Stimulated activated CD4-positive, alpha-beta T cell treated with anti-CD3 and anti-CD28 coated beads, Interleukin-15, amount 100 ng/mL, for 24 hours (primary cell): ENCODE measurements around the gene ACAP3.

Source experiments
- DNase-seq: peaks from one replicate; pipeline ENCODE4 v3.0.0-alpha.2; 2020

ACAP3 gene

GRCh38 chr1:1284221-1285101 is 23.3 kb downstream of the ACAP3 start:
- no peak for DNase-seq

DNA sequence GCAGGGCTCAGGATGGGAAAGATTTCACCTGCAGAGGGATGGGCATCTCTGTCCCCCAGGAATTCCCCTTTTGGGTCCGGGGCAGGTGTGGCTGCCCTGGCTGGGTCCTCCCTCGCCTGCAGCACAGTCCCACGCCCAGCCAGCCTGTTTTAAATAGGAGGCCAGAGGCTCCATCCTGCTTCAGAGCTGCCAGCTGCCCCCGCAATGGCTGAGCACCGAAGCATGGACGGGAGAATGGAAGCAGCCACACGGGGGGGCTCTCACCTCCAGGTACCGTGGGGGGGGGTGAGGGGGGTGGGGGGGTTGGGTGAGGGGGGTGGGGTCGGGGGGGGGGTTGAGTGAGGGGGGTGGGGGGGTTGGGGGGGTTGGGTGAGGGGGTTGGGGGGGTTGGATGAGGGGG is 23.9 kb downstream of the ACAP3 start:
- no peak for DNase-seq

GRCh38 chr1:1282998-1283397 is 24.7 kb downstream of the ACAP3 start:
- DNase-seq, result peak; percentile 51

GRCh38 chr1:1281533-1282321 is 26.0 kb downstream of the ACAP3 start:
- peak; percentile 46 for DNase-seq

- DNase-seq, result no peak
Observed at GRCh38 chr1:1280782-1281481, 26.8 kb downstream of the ACAP3 start.

DNA sequence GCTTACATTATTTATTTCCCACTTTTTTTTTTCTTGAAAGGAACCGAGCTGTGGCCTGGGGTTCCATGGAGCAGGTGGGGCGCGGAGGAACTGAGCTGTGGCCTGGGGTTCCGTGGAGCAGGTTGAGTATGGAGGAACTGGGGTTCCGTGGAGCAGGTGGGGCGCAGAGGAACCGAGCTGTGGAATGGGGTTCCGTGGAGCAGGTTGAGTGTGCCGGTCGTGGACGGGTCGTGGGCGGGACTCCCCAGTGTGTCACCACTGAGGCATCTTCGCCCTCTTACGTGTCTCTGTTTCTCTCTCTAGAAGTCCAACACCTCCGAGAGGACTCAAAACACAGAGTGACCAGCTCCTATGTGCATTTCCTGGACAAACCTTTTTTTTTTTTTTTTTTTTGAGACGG is 28.7 kb downstream of the ACAP3 start:
- no peak for DNase-seq

DNA sequence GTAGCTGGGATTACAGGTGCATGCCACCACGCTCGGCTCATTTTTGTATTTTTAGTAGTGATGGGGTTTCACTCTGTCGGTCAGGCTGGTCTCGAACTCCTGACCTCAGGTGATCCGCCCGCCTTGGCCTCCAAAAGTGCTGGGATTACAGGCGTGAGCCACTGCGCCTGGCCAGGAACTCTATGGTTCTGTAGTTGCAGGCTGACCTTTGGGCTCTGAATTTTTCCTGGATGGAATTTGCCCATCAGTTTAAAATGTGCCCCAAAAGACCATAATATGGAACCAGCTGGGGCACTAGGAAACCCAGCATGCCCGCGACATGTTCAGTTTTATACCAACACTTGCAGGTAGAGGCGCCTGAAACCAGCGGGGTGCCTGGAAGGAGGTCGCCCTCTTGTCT is 29.1 kb downstream of the ACAP3 start:
- DNase-seq, result no peak

- no peak for DNase-seq
Observed at GRCh38 chr1:1275836-1276235, 31.9 kb downstream of the ACAP3 start.

DNA sequence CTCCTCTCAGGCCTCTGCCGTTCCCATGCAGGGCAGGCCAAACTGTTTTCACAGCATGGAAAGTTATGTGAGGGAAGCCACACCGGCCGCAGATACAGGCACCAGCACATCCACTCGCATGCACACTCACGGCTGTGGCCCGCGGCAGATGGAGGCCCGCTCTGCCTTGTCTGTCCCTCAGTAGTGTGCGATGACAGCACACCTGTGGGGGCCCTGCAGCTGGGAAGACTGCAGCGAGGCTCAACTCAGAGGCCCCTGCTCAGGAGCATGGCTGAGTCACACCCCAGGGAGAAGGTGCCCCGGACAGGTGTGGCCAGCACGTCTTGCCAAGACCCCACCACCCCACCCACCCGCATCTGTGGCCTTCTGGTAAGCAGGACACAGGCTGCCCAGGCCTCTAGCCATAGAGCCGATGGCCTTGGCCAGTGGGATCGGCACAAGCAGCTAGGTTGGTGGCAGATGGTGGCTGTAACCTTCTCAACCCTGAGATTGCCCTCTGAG is 32.7 kb downstream of the ACAP3 start:
- no peak for DNase-seq

DNA sequence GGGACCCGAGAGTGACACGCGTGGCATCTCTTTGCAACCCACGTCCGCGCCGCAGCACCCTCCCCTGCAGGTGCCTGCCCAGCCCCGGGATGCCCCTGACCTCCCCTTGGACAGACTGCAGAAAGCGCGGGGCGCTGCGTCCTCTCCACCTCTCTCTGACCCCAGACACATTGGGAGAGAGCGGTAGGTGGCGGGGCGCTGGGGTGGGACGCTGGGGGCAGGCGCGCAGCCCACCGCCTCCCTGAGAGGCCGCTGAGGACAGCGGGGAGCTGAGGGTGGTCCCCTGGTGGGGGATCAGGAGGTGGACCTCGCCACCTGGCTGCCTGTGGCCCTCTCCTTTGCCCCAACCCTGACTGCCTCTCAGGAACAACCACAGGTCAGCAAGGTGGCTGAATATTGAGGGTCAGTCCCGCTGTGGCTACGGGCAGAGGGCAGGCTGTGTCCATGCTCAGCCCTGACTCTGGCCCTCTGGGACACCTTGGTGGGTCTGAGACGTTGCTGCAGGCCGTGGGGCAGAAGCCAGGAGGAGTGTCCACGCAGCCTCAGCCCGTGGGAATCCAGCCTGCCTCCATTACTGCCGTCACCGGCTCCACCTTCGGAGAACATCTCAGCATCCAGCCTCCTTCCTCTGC is 33.3 kb downstream of the ACAP3 start:
- no peak for DNase-seq

DNA sequence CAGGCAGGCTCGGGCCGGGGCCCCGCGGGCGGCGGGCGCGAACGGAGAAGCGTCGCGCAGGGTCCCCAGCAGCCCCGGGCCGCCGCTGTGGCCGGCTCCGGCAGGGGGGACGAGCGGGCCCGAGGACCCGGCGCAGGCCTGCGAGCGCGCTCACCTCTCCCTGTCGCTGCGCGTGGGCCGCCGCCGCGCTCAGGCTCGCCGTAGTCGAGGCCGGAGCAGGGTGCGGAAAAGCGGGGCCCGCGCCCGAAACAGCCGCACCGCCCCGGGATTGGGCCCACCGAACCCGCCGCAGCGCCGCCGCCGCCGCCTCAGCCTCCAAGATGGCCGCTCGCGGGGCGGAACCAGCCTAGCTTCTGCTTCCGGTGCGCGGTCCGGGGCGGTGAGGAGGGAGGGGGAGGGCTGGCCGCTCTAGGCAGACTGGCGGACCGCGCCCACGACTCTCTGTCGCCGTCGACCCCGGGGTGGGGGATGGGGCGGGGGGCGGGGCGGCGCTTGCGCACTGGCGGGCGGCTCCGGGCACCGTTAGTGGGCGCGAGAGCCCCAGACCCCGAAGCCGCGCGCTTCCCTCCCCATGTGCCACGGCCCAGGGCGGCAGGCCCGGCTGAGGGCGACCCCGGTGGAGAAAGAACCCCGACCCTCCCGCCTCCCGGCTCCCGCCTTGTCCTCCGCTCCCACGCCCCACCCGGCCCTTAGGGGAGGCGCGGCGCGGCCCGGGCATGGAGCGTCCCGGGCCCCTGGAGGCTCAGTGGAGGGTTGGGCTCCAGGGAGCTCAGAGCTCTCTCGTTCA is 34.0 kb downstream of the ACAP3 start, which contains the start of gene UBE2J2:
UBE2J2 (minus strand) TSS at position 343 of the 787 bp plus-strand sequence. CDS start 5,862 bp downstream, outside the sequence.
- peak; percentile 97 for DNase-seq

DNA sequence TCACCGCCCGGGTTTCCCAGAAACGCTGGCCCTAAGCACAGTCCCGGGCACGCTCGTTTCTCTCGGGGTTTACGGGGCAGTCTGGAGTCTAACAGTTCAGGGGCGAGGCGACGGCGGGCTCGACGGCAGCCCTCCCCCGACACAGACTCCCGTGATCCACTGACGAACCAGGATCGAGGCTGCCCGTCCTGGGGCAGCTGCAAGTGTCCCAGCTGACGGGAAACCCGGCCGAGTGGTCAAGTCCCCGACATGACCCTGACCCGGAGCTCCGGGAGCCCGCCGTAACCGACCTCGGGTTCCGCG is 34.6 kb downstream of the ACAP3 start:
- no peak for DNase-seq

DNA sequence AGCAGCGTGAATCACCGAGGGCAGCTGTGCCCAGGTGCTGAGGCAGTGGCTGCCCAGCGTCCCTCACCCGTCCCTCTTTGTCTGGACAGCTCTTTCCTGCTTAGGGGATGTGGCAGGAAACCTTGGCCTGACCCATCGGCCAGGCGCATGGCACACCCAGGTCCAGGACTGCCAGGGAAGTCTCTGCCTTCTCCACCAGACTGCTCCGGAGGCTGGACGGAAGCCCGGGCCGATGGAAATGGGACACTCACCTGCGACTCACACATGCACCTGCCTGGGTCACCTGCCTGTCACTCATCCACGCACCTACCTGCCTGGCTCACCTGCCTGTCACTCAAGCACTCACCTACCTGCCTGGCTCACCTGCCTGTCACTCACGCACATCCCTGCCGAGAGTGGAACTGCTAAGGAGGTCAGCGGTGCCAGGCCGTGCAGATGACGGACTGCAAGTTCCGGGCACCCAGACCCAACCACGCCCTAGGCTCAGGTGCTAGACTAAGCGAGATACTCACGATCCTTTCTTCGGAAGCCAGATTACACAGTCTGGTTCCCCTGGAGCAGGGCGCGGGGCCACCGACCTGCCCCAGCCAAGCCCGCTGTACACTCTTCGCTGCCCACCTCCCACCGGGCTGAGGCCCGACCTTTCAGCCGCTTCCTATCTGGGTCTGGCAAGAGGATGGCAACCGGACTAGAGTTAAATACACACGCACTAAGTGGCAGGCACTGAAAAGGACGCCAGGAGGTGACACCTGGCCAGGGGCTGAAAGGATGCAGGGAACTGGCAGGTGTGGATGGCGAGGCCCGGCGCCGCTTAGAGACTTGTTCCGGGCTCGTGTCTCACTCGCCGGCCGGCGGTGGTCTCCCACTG is 35.2 kb downstream of the ACAP3 start:
- no peak for DNase-seq

GRCh38 chr1:1270813-1271212 is 36.9 kb downstream of the ACAP3 start:
- no peak for DNase-seq

GRCh38 chr1:1268284-1268682 is 39.4 kb downstream of the ACAP3 start:
- no peak for DNase-seq

DNA sequence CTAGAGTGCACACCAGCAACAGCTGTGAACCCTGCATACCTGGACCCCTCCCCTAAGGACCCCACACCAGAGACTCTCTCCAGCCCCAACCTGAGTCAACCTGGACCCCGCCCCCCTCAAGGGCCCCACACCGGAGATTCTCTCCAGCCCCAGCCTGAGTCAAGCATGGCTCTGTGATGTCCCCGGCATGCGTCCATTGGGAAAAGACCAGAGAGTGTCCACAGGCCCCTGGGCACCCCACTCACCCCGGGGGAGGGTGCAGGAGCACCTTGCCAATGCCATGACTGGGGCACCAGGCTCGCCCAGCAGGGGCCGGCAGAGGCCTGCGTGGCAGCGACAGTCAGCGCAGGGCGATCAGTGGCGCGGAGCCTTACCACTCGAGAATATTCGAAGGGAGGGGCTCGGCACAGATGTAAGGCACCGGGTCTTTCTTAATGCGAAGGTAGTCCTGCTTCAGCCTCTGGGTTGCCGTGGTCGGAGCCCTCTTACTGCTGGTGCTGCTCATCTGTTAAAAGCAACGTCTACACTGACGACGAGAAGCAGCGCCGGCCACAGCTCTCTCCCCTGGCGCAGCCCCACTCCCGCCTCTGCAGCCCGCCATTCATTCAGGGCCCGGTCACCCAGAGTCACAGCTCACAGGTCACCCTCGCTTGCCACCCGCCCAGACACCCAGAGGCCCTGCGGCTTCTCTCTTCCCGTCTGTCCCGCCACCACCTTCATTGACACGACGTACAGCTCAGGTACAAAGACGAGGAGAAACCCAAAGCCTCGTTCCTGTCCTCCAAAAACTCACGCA is 40.0 kb downstream of the ACAP3 start:
- DNase-seq, result no peak

DNA sequence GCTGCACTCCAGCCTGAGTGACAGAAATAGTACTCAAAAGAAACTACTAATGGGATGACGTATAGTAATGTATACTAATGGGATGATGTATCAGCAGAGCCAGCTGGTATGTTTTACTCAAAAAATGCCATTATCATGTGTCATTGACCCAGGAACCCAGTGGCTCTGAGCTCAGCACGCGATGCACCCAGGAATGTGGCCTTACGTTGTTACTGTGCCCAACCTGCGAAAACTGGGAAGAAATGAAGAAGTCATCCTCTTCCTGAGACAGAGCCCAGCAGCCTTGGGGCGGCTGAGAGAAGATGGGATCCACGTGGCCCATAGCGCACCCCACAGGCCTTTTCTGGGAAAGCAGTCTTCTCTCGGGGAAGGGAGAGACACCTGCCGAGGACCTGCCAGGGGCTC is 42.9 kb downstream of the ACAP3 start:
- DNase-seq, result no peak

DNA sequence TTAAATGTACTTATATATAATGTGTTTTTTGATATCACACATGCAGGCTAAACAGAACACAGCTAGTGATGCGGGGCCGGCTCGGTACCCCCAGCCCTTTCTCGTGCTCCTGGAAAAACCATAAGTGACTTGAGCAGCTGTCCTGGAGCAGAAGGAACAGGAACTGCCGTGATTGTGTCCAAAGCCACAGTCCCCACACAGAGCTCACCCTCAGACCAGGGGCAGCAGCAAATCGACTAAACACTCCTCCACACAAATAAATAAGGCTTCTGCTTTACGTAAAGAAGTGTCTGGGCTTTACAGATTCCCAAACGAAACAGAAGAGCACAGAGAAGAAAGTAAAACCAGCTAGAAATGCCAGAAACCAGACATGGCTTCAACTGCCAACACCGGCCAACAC is 43.7 kb downstream of the ACAP3 start:
- no peak for DNase-seq

DNA sequence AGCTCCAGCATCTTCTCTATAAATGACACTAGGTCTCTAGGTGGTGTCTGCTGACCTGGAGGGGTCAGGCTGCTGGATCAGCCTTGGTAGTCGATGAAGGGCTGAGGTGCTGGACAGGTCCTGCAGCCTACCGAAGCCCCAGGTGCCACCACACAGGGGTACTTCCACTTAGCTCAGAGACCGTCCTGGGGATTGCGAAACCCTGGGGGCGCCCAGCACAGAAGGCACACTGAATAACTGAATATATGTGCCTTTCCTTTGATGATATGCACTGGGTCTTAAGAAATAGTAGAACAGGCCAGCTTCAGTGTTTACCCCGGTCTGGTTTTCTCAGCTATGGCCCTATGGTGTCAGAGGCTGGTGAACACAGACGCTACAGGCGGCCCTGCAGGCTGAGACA is 45.0 kb downstream of the ACAP3 start:
- DNase-seq, result no peak

GRCh38 chr1:1262071-1262470 is 45.7 kb downstream of the ACAP3 start:
- DNase-seq, result no peak
